ENCODE data around the gene ELF5.

Gene ELF5

DNA sequence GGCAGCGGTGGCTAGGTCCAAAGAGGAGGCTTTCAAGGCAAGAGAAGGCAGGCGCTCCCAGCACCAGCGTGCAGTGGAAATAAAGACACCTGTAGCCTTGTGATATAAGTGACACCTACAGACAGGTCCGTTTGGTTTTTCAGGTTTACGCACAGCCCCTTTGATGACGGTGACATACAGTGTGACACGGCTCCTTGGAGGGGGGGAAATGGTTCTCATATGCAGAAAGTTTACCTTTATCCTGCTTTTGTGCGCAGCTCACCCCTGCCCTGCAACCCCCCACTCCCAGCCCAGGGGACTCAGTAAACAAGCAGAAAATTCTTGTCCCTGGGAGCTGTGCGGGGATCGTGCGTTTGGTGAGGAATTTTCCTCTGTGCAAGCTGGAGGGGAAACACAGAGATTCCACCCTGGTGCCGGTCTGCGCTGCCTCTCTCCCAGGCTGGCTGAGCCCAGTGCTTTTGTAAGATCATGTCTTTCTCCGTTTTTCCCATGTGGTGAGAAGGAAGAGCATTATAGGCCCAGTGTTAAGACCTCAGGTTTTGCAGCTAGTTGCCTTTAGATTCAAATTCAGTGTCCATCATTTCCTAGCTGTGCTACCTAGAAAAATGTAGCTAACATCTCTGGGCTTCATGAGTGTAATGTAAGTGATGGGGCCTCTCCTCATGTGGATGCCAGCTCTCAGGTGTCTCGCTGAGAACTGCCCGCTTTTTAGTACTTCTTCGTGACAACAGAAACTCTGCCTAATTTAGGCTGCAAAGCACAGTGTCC is at the start of gene ELF5:
TSS of gene ELF5 (minus strand) at position 113 of the 768 bp plus-strand sequence. CDS start 8,045 bp downstream, outside the sequence.
- no peak for DNase-seq

DNA sequence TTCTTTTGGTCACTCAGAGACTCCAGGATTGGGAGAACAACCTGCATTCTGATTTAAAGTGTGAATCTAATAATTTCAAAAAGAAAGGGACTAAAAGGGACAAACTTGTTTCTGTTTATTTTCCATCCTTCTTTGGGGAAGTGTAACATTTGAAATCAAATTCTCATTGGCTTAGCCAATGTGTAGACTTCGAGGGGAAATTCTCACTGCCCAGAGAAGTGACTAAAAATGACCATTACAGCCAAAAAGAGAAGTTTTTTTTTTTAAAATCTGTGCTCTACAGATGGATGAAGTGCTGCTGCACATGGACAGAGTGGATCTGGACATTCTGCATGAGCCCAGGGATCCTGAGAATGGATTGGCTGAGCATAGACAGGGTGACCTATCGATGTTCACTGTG is 49.4 kb upstream of the ELF5 start:
- DNase-seq = no peak

DNA sequence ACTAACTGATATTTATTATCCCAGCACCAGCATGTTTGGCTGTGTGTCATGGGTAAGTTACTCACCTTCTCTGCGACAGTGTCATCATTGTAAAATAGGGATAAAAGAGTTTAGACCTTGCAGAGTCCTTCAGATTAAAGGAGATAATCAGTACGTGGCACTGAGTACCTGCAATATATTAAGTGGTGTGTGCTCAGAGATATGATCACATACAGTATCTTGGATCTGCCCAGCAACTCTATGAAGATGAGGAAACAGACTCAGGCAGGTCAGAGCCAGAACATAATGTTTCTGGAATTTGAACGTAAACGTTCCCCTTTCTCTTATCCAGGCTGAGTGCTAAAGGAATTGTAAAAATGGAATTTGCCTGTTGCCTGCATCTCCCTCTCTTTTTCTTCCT is 46.9 kb upstream of the ELF5 start:
- DNase-seq = no peak

DNA sequence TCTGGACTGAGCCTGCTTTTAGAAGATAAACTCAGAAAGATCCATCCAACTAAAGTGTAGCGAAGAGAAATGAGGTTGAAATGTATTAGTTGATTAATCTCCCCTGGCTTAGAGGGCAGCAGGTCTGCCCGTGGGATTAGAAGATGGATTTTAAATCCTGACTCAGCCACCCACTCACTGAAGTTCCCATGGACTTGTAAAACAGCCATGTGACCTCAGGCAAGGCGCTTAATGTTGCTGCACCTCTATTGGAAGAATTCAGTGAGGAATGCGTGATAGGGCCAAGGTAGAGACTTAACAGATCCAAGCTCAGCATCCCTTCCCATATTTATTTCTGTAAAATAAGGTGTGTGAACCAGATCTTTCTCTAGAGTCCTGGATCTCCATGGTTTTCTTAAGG is 45.1 kb upstream of the ELF5 start:
- DNase-seq = no peak

DNA sequence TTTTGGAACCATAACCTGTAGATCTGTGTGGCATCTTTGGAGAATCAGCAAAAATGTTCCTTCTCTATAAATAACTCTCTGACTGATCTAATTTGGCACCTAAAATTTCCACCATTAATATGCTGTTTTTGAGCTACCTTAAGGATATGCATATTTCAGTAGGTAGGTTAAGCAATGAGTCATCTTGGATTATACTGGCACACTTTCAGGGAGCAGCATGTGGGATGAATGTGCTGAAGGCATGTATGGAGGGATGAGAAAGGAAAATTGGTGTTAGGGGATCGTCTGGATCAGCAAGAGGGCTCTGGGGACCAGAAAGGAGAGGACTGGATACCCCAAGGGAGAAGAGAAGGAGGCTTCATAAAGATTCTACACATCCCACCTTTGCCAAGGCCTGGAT is 44.6 kb upstream of the ELF5 start:
- DNase-seq = no peak

DNA sequence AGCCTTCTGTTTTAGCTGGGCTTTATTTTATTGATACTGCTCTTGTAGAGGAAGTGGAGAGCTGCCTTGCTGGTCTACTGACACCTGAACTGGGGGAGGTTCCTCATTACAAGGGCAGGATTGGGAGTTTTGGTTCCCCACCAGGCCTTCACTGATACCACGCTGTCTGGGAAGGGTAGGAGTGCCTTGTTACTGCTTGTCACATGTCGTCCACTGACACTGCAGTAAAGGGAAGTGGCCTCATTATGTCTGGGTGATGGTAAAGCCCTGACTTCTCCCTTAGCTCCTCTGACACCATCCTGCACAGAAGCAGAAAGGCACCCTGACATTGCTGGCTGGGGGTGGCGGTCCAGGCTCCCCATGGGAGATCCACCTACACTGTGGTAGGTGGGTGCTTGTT is 38.7 kb upstream of the ELF5 start:
- DNase-seq = no peak

DNA sequence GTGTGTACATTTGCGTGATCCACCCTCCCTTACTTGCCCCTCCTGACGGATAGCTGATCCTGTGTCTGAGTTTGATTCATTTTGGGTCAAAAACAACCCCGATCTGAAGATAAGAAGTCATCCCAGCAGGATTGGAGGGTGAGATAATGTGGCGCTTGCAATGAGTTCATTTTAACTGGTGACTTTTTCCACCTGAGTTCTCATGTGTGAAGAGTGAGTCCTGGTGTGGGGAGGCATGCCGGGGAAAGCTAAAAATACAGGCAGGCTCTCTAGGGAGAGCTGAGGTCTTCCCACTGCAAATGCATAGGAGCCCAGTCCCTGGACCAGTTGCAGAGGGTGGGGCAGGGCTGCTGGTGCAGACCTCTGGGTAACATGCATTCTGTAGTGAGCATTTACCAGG is 35.7 kb upstream of the ELF5 start:
- DNase-seq = no peak

DNA sequence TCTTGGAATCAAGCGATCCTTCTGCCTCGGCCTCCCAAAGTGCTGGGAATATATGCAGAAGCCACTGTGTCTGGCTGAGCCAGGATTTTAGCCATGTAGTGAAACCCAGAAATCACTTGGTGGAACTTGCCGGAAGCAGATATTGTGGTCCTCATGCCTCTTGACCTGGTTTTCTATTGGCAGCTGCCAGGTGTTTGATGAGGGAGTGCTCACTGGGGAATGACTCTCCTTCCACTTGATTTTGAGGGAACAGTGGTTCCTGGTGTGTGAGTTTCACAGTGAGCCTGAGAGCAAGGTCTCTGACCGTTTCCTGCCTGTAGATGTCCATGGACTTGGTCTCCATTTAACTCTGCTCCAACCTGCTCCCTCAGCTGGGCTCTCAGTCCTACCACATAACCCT is 34.7 kb upstream of the ELF5 start:
- DNase-seq = no peak

DNA sequence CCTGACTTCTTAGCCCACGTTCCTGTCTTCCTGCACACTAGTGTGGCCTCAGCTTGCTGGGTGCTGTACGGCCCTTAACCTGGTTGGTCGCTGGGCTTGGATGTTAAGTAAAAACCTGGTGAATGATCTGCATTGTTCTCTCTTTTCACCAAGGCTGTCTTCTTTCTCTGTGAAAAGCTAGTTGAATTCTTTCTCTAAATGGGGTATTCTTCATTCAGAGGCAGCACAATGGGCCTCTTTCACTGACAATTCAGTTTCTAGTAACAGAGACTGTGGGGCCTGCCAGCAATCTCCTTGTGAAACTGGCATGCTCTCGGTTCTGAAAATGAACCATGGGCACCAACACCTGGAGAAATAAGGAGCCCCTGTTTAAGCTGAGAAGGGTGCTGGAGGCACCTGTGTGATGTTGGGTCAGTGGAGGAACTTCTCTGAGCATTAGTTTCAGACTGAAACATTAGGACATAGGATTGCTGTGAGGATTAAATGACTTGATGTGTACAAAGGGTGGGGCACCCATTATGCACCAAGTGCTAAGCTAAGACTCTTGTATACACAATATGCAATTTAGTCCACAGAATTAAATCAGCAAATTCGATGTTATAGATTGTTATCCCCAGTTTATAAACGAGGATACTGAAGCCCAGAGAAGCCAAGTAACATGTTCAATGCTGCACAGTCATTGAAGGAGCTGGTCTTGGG is 33.1 kb upstream of the ELF5 start:
- no peak for DNase-seq

DNA sequence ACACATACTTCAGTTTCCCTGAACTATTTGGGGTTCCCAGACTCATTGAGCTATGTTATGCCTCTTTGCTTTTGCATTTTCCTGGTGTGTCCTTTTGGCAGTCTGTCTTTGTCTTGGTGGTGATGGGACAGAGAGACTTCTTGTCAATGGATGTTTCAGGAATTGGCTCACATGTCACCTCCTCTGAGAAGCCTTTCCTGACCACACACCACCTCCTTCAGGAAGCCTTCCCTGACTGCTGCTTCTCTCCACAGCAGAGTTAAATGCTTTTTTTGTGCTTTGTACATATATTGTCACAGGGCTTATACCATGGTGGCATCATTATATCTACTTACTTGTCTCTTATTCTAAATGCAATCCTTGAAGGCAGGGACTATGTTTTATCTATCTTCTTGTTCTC is 28.5 kb upstream of the ELF5 start:
- no peak for DNase-seq

DNA sequence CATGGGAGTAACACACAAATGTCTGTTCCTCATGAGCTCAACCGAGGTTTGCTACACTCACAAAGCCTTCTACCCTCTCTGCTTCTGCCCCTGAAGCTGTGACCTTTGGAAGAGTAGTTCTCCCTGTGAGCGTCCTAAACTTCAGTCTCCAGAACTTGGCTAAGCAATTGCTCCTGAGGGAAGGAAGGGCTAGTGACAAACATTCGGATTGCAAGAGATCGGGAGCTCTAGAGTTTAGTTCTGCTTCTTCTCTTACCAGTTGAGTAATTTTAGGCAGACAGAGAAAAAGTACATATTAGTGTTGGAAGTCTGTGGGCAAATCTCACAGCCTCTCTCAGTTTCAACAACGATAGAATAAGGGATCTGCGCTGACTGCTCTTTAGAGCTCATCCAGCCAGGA is 27.3 kb upstream of the ELF5 start:
- DNase-seq = no peak

DNA sequence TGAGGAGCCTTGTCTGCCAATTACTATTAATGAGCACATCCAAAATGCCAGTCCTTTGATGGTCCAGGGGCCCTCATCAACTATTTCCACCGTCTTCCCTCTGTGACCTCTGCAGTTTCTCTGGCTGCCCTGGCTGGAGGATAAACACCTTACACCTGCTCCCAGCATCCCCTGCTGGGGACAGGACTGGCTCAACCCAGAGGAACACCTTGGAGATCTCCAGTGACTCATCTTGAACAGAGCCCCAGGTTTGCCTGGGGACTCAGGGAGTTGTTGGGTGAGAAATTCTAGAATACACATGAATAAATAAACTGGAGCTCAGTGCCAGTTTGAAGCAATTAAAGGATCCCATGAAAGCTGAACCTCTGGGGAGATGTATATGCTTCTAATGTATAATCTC is 24.0 kb upstream of the ELF5 start:
- no peak for DNase-seq

DNA sequence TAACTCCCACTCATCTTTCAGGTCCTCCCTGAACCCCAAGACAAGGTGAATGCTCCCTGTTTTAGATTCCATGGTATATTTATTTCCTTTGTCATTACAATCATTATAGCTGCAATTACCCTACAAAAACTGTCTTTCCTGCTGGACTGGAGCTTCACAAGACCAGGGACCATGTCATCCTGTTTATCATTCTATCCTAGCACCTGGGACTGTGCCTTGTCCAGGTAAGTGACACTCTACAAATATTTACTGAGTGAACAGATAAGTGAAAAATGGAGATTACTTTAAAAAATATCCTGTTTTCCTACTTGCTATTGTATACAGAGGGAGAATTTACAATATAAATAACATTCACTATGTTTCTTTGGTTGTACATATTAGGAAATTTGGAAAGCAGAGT is 22.5 kb upstream of the ELF5 start:
- DNase-seq = no peak

DNA sequence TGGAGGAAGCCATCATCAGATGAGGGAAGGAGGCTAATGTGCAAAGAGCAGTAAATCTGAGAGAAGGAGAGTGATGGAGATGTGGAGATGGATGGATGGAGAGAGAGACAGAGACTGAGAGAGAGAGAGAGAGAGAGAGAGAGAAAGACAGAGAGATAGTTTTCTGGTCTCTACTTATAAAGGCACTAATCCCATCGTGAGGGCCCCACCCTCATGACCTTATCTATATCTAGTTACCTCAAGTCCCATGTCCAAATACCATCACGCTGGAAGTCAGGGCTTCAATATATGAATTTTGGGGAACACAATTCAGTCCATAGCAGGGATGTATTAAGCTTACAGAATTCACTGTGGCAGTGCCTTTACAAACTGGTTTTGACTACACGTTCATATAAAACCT is 21.2 kb upstream of the ELF5 start:
- DNase-seq = no peak

DNA sequence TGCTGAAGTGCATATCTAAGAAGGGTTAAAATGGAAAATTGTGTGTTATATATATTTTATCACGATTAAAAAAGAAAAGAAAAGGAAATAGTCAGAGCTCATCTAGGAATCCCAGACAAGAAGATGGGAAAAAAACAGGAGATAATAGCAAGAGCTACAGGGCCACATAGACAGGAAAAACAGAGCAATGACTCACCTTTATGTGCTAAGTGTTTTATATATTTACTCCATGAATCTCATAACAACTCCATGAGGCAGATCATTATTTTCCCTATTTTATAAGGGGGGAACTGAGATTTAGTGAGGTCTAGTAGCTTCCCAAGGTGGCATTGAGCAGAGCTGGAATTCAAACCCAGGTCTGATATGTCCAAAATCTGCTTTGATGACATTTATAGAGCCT is 18.1 kb upstream of the ELF5 start:
- no peak for DNase-seq

DNA sequence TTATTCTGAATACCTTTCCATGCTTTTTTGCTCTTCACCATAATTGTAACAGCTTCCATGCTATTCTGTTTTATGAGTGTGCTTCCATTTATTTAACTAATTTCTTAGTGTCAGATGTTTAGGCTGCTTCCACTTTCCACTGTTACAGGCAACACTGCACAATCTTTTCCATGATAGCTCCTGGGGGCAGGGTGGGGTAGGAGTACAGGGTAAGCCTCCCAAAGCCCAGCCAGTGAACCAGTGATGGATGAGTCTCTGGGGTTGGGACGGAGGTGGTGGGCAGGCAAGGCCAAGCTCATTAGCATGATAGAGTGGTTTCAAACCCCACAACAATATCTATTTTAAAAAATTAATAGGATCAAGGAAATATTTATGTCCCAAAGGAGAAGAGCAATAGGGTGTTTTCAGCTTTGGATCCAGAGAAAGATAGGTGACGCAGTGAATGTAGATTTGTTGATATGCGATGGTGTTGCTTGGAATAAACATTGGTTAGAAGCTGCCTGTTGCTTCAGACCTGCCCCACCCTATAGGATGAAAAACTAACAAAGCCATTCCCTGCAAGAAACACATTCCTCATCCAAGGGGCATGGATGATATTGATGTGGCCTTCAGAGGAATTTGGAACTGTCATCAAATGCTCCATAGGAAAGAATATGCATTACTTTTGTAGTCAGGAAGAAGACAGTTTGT is 17.1 kb upstream of the ELF5 start:
- DNase-seq = no peak

DNA sequence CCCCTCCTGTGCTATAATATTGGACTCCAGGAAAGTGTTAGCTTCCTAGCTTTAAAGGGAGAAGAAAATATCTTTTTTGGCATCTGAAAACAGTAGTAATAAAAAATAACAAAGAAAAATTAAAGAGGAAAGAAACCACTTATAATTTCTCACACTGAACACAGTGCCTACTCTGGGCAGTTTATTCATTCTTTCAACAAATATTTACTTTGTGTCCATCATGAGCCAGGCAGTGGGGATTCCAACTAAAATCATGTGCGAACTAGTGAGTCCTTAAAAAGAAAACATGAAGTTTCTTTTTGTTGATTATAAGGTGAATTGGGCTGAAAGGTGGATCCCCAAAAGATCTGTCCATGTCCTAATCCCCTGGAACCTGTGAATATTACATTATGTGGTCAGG is 16.0 kb upstream of the ELF5 start:
- no peak for DNase-seq

DNA sequence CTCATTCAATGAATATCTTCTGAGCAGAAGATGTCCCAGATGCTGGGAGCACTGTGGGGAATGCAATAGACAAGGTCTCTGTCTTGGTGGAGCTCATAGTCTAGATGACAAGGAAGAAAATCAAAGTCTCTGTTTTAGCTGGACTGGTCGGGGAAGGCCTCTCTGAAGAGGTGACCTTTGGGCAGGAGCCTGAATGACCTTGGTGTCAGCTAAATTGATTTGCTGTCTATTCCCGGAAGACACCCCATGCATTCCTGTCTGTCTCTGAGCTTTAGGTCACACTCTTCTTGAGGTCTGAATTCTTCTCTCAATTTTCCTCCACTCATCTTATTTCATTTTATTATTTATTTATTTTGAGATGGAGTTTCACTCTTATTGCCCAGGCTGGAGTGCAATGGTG is 14.5 kb upstream of the ELF5 start:
- no peak for DNase-seq

DNA sequence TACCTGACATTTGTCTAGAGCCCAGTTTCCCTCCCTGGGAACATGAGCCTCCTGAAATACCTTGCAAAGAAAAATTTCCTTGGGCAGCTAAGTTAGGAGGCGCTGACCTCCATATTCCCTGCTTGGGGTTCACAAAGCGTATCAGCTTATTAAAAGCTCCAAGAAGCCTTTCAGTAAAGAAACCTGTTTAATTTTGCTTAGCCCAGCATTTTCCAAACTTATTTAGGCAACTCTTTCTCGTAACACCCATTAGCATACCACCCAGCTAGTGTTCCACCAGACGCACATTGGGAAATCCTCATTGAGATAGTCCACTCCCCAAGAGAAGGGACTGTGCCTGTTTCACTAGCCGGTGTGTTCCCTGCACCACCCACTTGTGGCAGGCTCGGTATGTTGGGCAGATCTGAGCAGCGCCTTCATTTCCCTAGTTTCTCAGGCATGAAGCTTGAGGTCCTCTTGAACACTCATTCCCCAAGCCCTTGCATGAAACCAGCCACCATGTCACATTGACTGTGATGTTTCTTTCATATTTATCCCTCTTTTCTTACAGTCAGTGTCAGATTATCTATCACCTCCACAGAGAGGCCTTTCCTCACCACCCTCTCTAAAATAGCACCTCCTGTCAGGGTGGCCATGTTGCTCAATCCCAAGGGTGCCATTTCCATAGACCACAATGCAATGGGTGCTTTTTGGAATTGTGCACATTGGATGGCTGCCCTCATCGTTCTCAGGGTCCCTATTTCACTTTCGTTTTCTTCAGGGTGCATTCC is 12.5 kb upstream of the ELF5 start:
- no peak for DNase-seq

DNA sequence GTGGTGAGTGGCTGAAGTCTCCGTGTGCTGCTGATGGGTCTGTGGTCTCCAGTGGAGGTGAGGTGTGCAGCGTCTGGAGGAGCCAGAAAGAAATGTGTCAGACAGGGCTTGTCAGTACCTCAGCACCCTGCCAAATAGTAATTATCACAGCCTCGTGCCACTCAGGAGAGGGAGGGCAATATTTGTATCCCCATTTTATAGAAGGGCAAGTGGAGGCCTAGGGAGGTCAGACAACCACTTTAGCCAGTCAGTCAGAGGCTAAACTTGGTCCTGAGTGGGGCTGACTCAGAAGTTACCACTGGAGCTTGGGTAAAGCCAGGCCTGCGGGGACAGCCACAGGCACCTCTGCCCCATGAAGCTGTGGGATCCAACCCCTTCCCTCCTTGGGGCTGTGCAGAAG is 11.5 kb upstream of the ELF5 start:
- DNase-seq = no peak

DNA sequence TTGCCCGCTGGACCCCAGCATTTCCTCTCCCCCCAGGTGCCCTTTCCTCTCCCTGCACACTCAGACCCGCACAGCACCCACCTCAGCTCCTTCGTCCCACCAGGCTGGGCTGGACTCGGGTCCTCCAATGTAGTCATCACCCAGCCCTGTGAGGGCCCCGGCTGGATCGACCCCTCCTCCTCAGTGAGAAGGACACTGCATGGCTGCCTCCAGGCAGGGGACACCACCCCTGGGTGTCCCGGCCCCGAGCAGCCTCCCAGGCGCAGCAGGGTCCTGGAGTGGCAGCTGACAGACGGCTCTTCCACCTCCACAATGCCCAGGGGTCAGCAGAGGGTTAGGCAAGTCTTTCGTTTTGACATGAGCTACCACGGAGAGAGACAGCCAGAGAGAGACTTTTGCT is 11.1 kb upstream of the ELF5 start:
- DNase-seq = no peak

DNA sequence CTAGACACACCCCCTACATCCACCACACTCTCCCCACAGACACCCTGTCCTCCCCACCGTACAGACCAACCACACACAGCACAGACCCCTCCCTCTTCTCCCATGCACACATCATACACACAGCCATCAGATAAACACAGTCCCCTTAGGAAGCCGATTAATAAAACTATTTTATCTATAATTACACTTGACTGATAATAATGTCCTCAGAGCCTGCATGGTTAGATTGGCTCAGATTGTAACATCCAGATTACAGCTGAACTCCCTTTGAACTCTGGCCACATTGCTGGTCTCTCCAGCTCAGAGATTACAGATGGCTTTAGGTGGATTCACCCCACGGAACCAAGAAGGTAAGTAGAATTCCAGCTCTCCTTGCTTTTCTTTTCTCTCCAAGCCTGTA is 9.5 kb upstream of the ELF5 start:
- no peak for DNase-seq

DNA sequence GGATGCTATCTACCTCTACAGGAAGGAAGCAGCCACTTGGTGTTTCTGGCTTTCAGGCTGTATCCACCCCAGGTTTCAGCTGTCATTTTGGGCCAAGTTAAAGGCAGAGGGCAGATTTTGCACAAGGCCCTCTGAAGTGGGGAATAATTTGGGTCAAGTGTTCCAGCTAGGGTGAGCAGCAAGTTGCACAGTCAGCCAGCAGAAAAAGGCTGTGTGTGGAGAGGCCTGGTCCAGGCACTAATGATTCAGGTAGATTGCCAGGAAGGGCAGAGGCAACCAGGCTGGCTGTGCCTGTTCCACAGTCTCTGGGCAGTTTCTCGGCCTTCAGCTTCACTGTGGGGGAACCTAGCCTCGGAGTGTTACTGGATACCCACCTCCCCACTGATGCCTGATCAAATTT is 8.6 kb upstream of the ELF5 start:
- no peak for DNase-seq

DNA sequence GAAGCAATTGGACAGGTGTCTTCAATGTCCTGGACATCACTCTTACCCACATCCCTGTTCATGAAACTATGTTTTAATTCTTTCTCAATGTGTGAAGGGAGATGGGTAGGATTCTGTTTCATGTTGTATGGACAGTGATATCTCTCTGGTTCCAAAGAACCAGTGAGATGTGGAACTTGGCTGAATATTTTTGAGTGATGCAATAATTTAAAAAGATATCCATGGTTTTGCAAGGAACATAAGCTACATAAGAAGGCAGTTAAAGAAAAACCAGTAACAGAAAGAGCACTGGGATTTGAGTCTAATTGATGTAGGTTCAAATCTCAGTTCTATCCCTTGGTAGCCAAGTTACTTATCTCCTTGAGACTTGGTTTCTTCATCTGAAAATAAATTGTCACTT is 7.7 kb upstream of the ELF5 start:
- DNase-seq = no peak

All from activated effector memory CD4-positive, alpha-beta T cell treated with Interleukin-2 at 50 U/mL for 16 hours (primary cell).